GM12873 (cell line): ENCODE measurements around the gene FAM186B.

Experiments
- CTCF ChIP-seq: IDR thresholded peaks from 2 replicates; pipeline ENCODE4 v1.5.1; 2012; ENCODE audit warnings: low read depth, mild to moderate bottlenecking, moderate library complexity, low read length, control low read depth; ENCODE audit not compliant: insufficient read depth; ENCODE audit errors: missing control alignments

Gene FAM186B

GRCh38 chr12:49618576-49618975 lies 13.1 kb upstream of the FAM186B start:
- no peak for TF ChIP-seq CTCF

GRCh38 chr12:49616533-49617219 lies 11.2 kb upstream of the FAM186B start:
- TF ChIP-seq CTCF, result no peak

GRCh38 chr12:49615725-49616124 lies 10.3 kb upstream of the FAM186B start:
- TF ChIP-seq CTCF, result no peak

GRCh38 chr12:49612210-49612609 lies 6.8 kb upstream of the FAM186B start:
- TF ChIP-seq CTCF, result no peak

GRCh38 chr12:49609875-49610154 lies 4.4 kb upstream of the FAM186B start:
- TF ChIP-seq CTCF, result no peak

GRCh38 chr12:49609059-49609874 lies 3.8 kb upstream of the FAM186B start:
- no peak for TF ChIP-seq CTCF

- no peak for TF ChIP-seq CTCF
Measured at GRCh38 chr12:49604856-49605255, 583 bp downstream of the FAM186B start.
